RWPE1 (cell line): Measurements from ENCODE around the gene WDR7.

Experiments
- CTCF ChIA-PET: fragments of 350-600 bp; sonication (Branson Sonifier 250); formaldehyde crosslinking; extraction: SDS; loops from one replicate; lab custom pipeline; 2021; lab: Yijun Ruan, JAX
- POLR2A ChIA-PET: fragments of 400-600 bp; formaldehyde crosslinking; extraction: SDS; loops from one replicate; lab custom pipeline; 2020; ENCODE audit warnings: antibody characterized with exemption; ENCODE audit not compliant: low non-redundant PET; lab: Yijun Ruan, JAX
- DNase-seq: peaks from one replicate; pipeline ENCODE4 v3.0.0; 2012; ENCODE audit warnings: low spot score
- H3K27ac ChIP-seq: fragments of 450-650 bp; 2 replicates; pipeline ENCODE4 v1.5.1; 2017
- TF ChIP-seq, protein P1 (sequence below): fragments of 450-650 bp; conservative IDR thresholded peaks from 2 replicates; pipeline ENCODE4 v1.5.1; 2017; ENCODE audit warnings: low read depth, mild to moderate bottlenecking

Gene WDR7

DNA sequence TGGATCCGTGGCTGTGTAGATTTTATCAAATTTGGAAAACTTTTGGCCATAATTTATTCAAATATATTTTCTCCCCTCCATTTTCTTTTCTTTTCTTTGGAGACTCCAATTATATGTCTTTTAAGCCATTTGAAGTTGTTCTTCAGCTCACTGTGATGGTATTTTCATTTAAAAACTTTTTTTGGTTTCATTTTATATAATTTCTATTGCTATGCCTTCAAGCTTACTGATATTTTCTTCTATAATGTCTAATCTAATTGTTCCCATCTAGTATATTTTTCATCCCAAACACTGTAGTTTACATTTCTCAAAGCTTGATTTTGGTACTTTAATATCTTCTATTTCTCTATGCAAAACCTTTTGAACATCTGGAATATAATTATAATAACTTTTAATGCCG is 72.5 kb downstream of the WDR7 start:
- TF ChIP-seq, protein P1, sequence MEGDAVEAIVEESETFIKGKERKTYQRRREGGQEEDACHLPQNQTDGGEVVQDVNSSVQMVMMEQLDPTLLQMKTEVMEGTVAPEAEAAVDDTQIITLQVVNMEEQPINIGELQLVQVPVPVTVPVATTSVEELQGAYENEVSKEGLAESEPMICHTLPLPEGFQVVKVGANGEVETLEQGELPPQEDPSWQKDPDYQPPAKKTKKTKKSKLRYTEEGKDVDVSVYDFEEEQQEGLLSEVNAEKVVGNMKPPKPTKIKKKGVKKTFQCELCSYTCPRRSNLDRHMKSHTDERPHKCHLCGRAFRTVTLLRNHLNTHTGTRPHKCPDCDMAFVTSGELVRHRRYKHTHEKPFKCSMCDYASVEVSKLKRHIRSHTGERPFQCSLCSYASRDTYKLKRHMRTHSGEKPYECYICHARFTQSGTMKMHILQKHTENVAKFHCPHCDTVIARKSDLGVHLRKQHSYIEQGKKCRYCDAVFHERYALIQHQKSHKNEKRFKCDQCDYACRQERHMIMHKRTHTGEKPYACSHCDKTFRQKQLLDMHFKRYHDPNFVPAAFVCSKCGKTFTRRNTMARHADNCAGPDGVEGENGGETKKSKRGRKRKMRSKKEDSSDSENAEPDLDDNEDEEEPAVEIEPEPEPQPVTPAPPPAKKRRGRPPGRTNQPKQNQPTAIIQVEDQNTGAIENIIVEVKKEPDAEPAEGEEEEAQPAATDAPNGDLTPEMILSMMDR: no peak
- H3K27ac ChIP-seq: no peak overlapping the region
- POLR2A ChIA-PET: no interaction called here
- DNase-seq: no peak
- CTCF ChIA-PET: interaction anchor here (0.6 kb wide), 1 partner anchor 68 kb away, joined by 3 read pairs; no protein-coding TSS in a partner anchor

GRCh38 chr18:56726906-56727305 is 75.7 kb downstream of the WDR7 start:
- DNase-seq: no peak
- TF ChIP-seq, protein P1: no peak
- ChIA-PET POLR2A (no interaction called here), CTCF (no interaction called here)
- H3K27ac ChIP-seq: no peak overlapping the region

GRCh38 chr18:56727399-56727798 is 76.2 kb downstream of the WDR7 start:
- no peak overlapping the region for H3K27ac ChIP-seq
- DNase-seq: no peak
- TF ChIP-seq, protein P1: no peak
- ChIA-PET POLR2A (no interaction called here), CTCF (no interaction called here)

DNA sequence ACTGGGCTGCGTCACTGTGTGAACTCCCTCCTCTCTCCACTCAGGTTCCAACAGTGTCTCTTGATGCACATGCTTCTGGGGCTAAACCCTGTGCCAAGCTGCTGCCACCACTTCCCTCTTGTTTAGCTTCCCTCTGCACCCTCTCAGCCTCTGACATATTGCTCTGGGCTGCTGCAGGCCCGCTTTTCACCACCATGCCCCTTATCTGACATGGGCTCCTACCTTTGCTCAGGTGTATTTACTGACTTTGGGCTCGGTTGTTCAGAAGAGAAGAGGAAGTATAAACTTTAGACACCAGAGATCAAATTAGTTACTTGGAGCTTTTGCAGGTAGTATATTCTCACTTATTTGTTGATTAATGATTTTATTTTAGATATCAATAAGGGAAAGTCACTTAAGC is 77.6 kb downstream of the WDR7 start:
- CTCF ChIA-PET: no interaction called here

DNA sequence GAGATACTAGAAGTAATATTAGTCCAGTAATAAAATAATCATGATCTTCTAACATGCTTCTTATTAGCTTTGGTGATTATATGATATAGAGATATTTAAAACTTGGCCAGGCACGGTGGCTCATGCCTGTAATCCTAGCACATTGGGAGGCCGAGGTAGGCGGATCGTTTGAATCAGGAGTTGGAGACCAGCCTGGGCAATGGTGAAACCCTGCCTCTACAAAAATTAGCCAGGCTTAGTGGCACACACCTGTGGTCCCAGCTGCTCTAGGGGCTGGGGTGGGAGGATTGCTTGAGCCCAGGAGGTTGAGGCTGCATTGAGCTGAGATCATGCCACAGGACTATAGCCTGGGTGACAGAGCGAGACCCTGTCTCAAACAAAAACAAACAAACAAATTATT is 87.0 kb downstream of the WDR7 start:
- no peak for DNase-seq
- TF ChIP-seq, protein P1: no peak
- ChIA-PET POLR2A (no interaction called here), CTCF (no interaction called here)
- H3K27ac ChIP-seq: no peak overlapping the region

More for the DNA sequence above, 77.6 kb downstream of the WDR7 start:
- POLR2A ChIA-PET: no interaction called here
- no peak for DNase-seq
- H3K27ac ChIP-seq: no peak overlapping the region
- TF ChIP-seq, protein P1: no peak

DNA sequence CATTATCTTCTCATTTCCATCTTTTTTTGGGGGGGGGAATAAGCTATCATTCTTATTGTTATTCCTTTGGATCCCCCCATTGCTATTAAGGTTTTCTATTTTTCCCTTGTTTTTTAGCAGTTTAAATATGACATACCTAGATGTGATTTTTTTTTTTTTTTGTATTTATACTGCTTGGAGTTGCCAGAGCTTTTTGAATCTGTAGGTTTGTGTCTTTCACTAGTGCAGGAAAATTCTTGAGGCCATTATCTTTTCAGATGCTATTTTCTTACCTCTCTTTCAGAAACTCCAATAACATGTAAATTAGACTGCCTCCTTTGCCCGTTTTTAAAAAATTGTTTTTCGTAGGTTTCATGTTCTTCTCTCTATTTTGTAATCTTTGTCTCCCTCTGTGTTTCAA is 88.6 kb downstream of the WDR7 start:
- ChIA-PET POLR2A (no interaction called here), CTCF (no interaction called here)
- H3K27ac ChIP-seq: no peak overlapping the region
- DNase-seq: no peak
- TF ChIP-seq, protein P1: no peak

GRCh38 chr18:56740645-56741044 is 89.5 kb downstream of the WDR7 start:
- no peak overlapping the region for H3K27ac ChIP-seq
- ChIA-PET CTCF (no interaction called here), POLR2A (no interaction called here)
- TF ChIP-seq, protein P1: no peak
- no peak for DNase-seq
